ENCODE results near the gene PRELP.
"Not testable (repeated sequence)": the region's sequence is repeated elsewhere in the genome, so short reads cannot be mapped to it uniquely, and the experiment has no call there.

PRELP gene

DNA sequence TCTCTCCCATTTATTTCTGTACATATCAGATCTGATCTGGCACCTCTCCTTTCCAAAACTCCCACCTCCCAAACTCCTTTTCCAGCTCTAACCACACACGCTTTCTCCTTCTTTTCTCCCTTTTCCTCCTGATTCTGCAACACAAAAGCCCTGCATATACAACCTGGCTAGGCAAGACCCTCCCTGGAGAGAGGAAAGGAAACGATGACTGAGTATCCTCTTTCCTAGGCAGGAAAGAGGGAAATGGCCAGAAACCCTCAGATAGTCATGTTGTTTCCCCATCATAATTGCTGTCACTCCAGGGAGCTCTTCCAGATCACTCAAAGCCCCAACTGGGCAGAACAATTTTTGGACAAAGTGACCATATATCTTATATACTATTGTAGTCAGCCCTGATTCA lies 32.3 kb upstream of the PRELP start:
- H3K27me3 Mint-ChIP-seq (ENCODE audit: low read depth), result peaks cover 3% of the 10 kb centered on the region
- H3K27ac Mint-ChIP-seq, result peak overlapping the region; percentile 81 to 93 (median 88)
- H3K9me3 Mint-ChIP-seq, result peaks cover 3% of the 10 kb centered on the region
- no peaks in the 10 kb centered on the region for H3K36me3 Mint-ChIP-seq (ENCODE audit: low read depth)
- no peak overlapping the region for H3K4me3 Mint-ChIP-seq
- peaks cover 59% of the 10 kb centered on the region for H3K4me1 Mint-ChIP-seq
- TF ChIP-seq, protein P1, sequence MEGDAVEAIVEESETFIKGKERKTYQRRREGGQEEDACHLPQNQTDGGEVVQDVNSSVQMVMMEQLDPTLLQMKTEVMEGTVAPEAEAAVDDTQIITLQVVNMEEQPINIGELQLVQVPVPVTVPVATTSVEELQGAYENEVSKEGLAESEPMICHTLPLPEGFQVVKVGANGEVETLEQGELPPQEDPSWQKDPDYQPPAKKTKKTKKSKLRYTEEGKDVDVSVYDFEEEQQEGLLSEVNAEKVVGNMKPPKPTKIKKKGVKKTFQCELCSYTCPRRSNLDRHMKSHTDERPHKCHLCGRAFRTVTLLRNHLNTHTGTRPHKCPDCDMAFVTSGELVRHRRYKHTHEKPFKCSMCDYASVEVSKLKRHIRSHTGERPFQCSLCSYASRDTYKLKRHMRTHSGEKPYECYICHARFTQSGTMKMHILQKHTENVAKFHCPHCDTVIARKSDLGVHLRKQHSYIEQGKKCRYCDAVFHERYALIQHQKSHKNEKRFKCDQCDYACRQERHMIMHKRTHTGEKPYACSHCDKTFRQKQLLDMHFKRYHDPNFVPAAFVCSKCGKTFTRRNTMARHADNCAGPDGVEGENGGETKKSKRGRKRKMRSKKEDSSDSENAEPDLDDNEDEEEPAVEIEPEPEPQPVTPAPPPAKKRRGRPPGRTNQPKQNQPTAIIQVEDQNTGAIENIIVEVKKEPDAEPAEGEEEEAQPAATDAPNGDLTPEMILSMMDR (IDR thresholded peaks at IDR 0.05; ENCODE audit: unreplicated experiment in 3 of 3), result no peak

DNA sequence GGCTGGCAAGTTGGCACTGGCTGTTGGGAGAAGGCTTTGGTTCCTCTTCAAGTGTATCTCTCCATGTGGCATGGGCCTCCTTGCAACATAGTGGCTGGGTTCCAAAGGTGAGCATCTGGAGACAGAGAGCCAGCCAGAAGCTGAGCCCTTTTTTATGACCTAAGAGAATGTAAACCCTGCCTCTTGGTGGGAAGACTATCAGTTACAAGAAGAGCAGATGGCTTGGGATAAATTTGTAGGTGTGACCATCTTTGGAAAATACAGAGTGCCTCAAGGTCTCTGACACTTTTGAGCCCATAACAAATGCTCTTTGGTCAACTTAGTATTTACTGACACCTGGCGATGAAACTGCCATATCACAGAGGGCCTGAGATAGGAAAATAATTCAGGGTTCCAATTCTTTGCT lies 31.4 kb upstream of the PRELP start:
- no peak overlapping the region for H3K4me3 Mint-ChIP-seq
- TF ChIP-seq, protein P1 (IDR thresholded peaks at IDR 0.05; ENCODE audit: unreplicated experiment in 3 of 3), result no peak
- peaks cover 3% of the 10 kb centered on the region for H3K27me3 Mint-ChIP-seq (ENCODE audit: low read depth)
- no peaks in the 10 kb centered on the region for H3K36me3 Mint-ChIP-seq (ENCODE audit: low read depth)
- H3K9me3 Mint-ChIP-seq, result peaks cover 3% of the 10 kb centered on the region
- peaks cover 61% of the 10 kb centered on the region for H3K4me1 Mint-ChIP-seq
- no peak overlapping the region for H3K27ac Mint-ChIP-seq

DNA sequence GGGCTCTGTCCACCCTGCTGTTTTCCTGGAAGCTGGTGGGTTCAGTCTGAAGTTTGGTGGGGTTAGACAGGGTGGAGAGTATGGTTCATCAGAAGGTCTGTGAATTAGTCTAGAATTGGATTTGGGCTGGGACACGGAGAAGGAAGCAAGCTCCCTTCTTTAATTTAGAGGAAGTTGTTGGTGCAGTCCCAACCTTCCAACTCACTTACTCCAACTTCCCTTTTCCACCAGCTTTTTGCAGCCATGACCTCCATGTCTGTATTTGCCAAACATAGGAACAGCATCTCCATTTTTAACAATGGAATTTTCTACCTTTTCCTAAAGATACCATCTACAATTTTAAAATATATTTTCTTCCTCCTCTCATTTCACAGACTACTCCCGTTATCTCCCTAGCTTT lies 28.5 kb upstream of the PRELP start:
- TF ChIP-seq, protein P1 (IDR thresholded peaks at IDR 0.05; ENCODE audit: unreplicated experiment in 3 of 3), result no peak
- H3K9me3 Mint-ChIP-seq, result peaks cover 3% of the 10 kb centered on the region
- peaks cover 3% of the 10 kb centered on the region for H3K27me3 Mint-ChIP-seq (ENCODE audit: low read depth)
- H3K36me3 Mint-ChIP-seq (ENCODE audit: low read depth), result no peaks in the 10 kb centered on the region
- no peak overlapping the region for H3K4me3 Mint-ChIP-seq
- peak overlapping the region in 2 of 3 experiments; percentile 62 to 78 for H3K27ac Mint-ChIP-seq
- peaks cover 53% of the 10 kb centered on the region for H3K4me1 Mint-ChIP-seq

DNA sequence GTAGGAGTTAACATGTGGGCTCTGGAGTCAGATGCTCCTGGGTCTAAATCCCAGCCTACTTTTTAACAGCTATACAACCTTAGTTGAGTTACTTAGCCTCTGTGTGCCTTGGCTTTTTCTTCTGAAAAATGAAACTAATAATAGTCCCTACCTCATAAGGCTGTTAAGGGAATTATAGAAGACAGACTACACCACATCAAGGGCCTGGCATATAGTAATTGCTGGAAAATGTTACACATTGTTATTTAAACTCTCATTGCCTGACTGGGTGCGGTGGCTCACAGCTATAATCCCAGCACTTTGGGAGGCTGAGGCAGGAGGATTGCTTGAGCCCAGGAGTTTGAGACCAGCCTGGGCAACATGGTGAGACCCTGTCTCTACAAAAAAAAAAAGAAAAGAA lies 28.0 kb upstream of the PRELP start:
- not testable (repeated sequence) for H3K36me3 Mint-ChIP-seq (ENCODE audit: low read depth); H3K9me3 Mint-ChIP-seq; H3K27me3 Mint-ChIP-seq (ENCODE audit: low read depth); H3K4me3 Mint-ChIP-seq
- Mint-ChIP-seq H3K27ac (peak overlapping the region in 2 of 3 experiments; percentile 62 to 78), H3K4me1 (peaks cover 53% of the 10 kb centered on the region)

DNA sequence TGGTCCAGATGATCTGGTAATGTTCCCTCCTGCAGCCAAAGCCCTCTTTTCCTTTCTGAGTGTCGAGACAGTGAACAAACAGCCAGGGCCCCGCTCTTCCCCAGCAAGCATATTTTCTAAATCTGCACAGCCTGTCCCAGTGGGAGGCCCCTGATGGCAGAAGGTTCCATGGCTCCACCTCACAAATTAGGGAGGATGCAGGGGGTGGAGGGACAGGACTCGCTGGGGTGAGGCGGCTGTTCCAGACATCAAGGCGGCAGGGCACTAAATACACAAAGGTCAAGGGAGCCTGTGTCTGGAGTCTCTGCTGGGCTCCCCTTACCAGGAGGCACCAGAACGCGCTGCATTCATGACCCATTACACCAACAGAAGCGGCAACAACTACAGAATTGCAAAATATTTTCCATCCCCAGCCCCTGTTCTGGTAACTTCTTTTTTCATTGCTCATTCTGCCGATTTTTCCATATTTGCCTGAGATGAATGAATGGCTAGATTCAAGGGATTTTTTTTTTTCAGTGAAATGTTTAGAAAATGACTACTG lies 27.0 kb upstream of the PRELP start:
- Mint-ChIP-seq H3K4me3 (peak overlapping the region in 2 of 3 experiments; percentile 4 to 12), H3K9me3 (peaks cover 3% of the 10 kb centered on the region), H3K27ac (peak overlapping the region; percentile 62 to 87 (median 74)), H3K27me3 (ENCODE audit: low read depth) (peaks cover 4% of the 10 kb centered on the region), H3K36me3 (ENCODE audit: low read depth) (no peaks in the 10 kb centered on the region), H3K4me1 (peaks cover 49% of the 10 kb centered on the region)
- TF ChIP-seq, protein P1 (IDR thresholded peaks at IDR 0.05; ENCODE audit: unreplicated experiment in 3 of 3), result no peak

DNA sequence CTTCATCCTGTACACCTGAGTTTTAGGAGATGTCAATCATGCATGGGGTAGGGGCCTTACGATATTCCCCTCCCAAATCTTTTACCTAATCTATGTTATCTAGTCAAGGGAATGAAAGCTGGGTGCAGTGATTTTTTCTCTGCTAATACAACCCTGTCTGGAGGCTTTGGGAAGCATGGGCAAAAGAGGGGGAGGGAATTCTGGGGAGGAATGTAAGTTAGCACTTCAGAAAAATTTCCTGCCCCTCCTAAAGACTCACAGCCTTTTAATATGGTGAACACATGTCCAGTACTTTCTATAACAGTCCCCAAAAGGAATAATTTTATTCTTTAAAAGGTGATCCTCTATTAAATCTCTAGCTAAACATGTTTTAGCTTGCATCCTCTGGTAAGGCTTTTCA lies 25.6 kb upstream of the PRELP start:
- Mint-ChIP-seq H3K4me1 (peaks cover 49% of the 10 kb centered on the region), H3K36me3 (ENCODE audit: low read depth) (no peaks in the 10 kb centered on the region), H3K4me3 (no peak overlapping the region), H3K27ac (peak overlapping the region in 2 of 3 experiments; percentile 54 to 83), H3K27me3 (ENCODE audit: low read depth) (peaks cover 4% of the 10 kb centered on the region), H3K9me3 (peaks cover 1% of the 10 kb centered on the region)
- TF ChIP-seq, protein P1 (IDR thresholded peaks at IDR 0.05; ENCODE audit: unreplicated experiment in 3 of 3), result no peak

All from nephron (organoid).